Uterus (tissue), 2 donors: ENCODE data around the gene NSD1.

Source experiments
- POLR2A ChIP-seq, 2 donors: fragments of 450-650 bp; IDR thresholded peaks; one replicate each; pipeline ENCODE4 v1.6.1; 2016; ENCODE audit warnings: antibody characterized with exemption in 2 of 2, mild to moderate bottlenecking in 1 of 2, moderate library complexity in 1 of 2
- TF ChIP-seq, protein P1 (sequence below), 4 experiments: fragments of 200-600 bp in 2 of 4; fragments of 450-650 bp in 2 of 4; sonication (generic) in 2 of 4; IDR thresholded peaks; one replicate each; pipeline ENCODE4 v1.5.1; 2016 to 2019; ENCODE audit warnings: antibody characterized with exemption in 4 of 4, mild to moderate bottlenecking in 2 of 4, moderate library complexity in 1 of 4

DNA sequence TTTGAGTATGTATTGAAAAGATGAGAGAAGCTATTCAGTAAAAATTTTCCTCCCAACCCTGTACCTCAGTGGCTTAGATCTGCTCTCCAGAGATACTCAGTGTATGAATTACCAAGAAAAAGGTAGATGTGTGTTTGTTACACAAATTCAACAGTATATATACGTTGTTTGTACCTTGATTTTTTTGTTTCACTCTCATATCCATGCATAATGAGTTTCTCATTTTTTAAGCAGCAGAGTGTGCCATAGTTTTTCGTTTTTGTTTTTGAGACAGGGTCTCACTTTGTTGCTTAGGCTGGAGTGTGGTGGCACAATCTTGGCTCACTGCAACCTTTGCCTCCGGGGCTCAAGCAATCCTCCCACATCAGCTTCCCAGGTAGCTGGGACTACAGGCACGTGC is 92.2 kb downstream of the NSD1 start:
- no peak for TF ChIP-seq POLR2A (IDR thresholded peaks at IDR 0.05)
- TF ChIP-seq, protein P1, sequence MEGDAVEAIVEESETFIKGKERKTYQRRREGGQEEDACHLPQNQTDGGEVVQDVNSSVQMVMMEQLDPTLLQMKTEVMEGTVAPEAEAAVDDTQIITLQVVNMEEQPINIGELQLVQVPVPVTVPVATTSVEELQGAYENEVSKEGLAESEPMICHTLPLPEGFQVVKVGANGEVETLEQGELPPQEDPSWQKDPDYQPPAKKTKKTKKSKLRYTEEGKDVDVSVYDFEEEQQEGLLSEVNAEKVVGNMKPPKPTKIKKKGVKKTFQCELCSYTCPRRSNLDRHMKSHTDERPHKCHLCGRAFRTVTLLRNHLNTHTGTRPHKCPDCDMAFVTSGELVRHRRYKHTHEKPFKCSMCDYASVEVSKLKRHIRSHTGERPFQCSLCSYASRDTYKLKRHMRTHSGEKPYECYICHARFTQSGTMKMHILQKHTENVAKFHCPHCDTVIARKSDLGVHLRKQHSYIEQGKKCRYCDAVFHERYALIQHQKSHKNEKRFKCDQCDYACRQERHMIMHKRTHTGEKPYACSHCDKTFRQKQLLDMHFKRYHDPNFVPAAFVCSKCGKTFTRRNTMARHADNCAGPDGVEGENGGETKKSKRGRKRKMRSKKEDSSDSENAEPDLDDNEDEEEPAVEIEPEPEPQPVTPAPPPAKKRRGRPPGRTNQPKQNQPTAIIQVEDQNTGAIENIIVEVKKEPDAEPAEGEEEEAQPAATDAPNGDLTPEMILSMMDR (IDR thresholded peaks at IDR 0.05), result no peak
